ENCODE results near the gene WNT7B. TPM values are rescaled to one million over a fixed set of nuclear protein-coding genes. Genes with fewer than 3 reads are reported as not detected.

The WNT7B gene
- total RNA-seq = 1 to 10 TPM; 7.5 to 7.7 TPM

- DNase-seq (ENCODE audit: low spot score) = peak; percentile 58
- Histone ChIP-seq H3K27me3 (replicated peaks; ENCODE audit: insufficient read depth) (no peaks in the 10 kb centered on the region), H3K27ac (peak within 1 kb of the TSS; percentile 33 to 53), H3K36me3 (no peaks in the 10 kb centered on the region), H3K4me3 (peak within 1 kb of the TSS; percentile 33 to 39), H3K4me1 (replicated peaks) (peaks cover 10% of the 10 kb centered on the region), H3K9me3 (no peaks in the 10 kb centered on the region)
- intact Hi-C loops (cut with DNase I) = no loop called here
- WGBS = 2% methylated on average over 28 of the region's 49 CpGs
- TF ChIP-seq, protein P1, sequence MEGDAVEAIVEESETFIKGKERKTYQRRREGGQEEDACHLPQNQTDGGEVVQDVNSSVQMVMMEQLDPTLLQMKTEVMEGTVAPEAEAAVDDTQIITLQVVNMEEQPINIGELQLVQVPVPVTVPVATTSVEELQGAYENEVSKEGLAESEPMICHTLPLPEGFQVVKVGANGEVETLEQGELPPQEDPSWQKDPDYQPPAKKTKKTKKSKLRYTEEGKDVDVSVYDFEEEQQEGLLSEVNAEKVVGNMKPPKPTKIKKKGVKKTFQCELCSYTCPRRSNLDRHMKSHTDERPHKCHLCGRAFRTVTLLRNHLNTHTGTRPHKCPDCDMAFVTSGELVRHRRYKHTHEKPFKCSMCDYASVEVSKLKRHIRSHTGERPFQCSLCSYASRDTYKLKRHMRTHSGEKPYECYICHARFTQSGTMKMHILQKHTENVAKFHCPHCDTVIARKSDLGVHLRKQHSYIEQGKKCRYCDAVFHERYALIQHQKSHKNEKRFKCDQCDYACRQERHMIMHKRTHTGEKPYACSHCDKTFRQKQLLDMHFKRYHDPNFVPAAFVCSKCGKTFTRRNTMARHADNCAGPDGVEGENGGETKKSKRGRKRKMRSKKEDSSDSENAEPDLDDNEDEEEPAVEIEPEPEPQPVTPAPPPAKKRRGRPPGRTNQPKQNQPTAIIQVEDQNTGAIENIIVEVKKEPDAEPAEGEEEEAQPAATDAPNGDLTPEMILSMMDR (IDR thresholded peaks at IDR 0.05) = no peak
- TF ChIP-seq POLR2A (IDR thresholded peaks at IDR 0.05) = peak; percentile 86
Observed at GRCh38 chr22:45977003-45977411, at the start of gene WNT7B. Gene WNT7B (minus strand): TSS chr22:45977162. CDS start chr22:45976754, 408 bp downstream.

GRCh38 chr22:46025973-46026898, 49.3 kb upstream of the WNT7B start:
- H3K27ac ChIP-seq = peak overlapping the region in 1 of 2 donors; percentile 10
- no peak overlapping the region for H3K4me3 ChIP-seq
- H3K36me3 ChIP-seq = no peaks in the 10 kb centered on the region
- intact Hi-C loops (cut with DNase I) = no loop called here
- DNase-seq (ENCODE audit: low spot score) = no peak
- WGBS = 90% methylated on average over 16 of the region's 17 CpGs
- H3K9me3 ChIP-seq = no peaks in the 10 kb centered on the region
- H3K27me3 ChIP-seq (replicated peaks; ENCODE audit: insufficient read depth) = no peaks in the 10 kb centered on the region
- H3K4me1 ChIP-seq (replicated peaks) = no peaks in the 10 kb centered on the region
- no peak for TF ChIP-seq POLR2A (IDR thresholded peaks at IDR 0.05)
- no peak for TF ChIP-seq POLR2AphosphoS5 (IDR thresholded peaks at IDR 0.05)
- TF ChIP-seq, protein P1 (IDR thresholded peaks at IDR 0.05) = no peak

GRCh38 chr22:46025225-46025972, 48.4 kb upstream of the WNT7B start:
- no peaks in the 10 kb centered on the region for H3K27me3 ChIP-seq (replicated peaks; ENCODE audit: insufficient read depth)
- no peaks in the 10 kb centered on the region for H3K4me1 ChIP-seq (replicated peaks)
- intact Hi-C loops (cut with DNase I) = no loop called here
- TF ChIP-seq, protein P1 (IDR thresholded peaks at IDR 0.05) = no peak
- TF ChIP-seq POLR2A (IDR thresholded peaks at IDR 0.05) (no peak), POLR2AphosphoS5 (IDR thresholded peaks at IDR 0.05) (no peak)
- 92% methylated on average over 8 of the region's 8 CpGs for WGBS
- H3K27ac ChIP-seq = no peak overlapping the region
- H3K9me3 ChIP-seq = no peaks in the 10 kb centered on the region
- H3K36me3 ChIP-seq = no peaks in the 10 kb centered on the region
- H3K4me3 ChIP-seq = no peak overlapping the region
- DNase-seq (ENCODE audit: low spot score) = no peak

DNA sequence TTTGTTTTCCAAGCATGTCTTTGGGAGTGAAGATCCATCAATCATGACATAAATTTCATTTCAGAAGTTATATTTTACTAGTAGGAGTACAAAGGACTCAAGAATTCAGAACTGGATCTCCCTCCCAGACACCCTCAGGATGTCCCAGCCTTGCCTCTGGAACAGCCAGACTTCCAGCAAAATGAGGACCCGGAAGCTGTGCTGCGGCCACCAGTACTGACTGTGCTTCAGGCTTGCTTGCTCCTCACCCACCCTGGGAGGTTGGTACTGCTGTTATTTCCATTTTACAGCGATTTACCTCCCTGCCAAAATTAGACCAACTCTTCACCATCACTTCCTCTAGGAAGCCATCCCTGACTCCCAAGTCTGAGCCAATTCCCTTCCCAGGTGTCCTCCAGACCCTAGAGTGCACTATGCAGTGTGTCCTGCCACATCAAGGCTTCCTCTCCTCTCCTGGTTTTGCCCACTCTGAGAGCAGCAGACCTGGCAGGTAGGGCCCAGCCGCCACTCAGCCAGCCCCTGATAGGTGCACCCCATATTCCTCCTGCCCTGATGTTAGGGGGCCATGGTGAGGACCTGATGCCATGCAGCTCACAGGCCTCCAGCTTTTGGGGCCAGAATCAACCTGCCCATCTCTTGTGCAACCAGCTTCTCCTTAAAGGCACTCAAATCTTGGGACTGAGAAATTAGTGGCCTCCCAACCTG, 47.3 kb upstream of the WNT7B start:
- no peaks in the 10 kb centered on the region for H3K4me1 ChIP-seq (replicated peaks)
- TF ChIP-seq POLR2A (IDR thresholded peaks at IDR 0.05) (no peak), POLR2AphosphoS5 (IDR thresholded peaks at IDR 0.05) (no peak)
- TF ChIP-seq, protein P1 (IDR thresholded peaks at IDR 0.05) = no peak
- no peaks in the 10 kb centered on the region for H3K36me3 ChIP-seq
- no peaks in the 10 kb centered on the region for H3K9me3 ChIP-seq
- no peaks in the 10 kb centered on the region for H3K27me3 ChIP-seq (replicated peaks; ENCODE audit: insufficient read depth)
- 86% methylated on average over 4 of the region's 4 CpGs for WGBS
- no peak for DNase-seq (ENCODE audit: low spot score)
- no peak overlapping the region for H3K4me3 ChIP-seq
- H3K27ac ChIP-seq = no peak overlapping the region
- intact Hi-C loops (cut with DNase I) = no loop called here
